ENCODE data around the gene UBR1.
A peak's percentile ranks its signal among the peaks of the same experiment; 100 is the strongest.

DNA sequence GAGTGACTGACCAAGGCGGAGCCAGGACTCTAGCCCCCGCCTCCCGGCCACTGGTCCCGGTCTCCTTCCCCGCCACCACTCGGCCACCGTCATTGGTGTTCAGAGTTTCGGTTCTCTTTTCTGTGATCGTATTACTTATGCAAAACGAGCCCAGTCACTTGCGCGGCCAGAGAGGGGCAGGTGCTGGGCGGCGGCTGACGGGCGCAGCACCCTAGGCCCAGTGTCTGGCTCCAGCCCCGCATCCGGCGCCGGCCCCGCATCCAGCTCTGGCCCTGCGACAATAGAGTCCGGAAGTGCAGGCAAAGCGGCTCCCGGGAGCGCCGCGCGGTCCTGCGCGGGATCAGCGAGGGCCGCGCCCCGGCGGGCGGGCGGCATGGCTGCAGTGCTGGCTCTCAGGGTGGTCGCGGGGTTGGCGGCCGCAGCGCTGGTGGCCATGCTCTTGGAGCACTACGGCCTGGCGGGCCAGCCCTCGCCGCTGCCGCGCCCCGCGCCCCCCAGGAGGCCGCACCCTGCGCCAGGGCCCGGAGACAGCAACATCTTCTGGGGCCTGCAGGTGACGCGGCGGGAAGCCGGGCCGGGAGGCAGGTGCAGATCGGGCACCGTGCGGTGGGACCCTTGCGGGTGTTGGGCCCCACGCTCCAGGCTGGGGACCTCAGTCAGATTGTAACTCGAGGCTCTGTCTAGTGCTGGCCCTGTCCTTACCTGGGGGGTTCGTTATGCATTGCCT, 27.8 kb upstream of the UBR1 start, which contains the start of gene TMEM62:
- TF ChIP-seq, protein P1, sequence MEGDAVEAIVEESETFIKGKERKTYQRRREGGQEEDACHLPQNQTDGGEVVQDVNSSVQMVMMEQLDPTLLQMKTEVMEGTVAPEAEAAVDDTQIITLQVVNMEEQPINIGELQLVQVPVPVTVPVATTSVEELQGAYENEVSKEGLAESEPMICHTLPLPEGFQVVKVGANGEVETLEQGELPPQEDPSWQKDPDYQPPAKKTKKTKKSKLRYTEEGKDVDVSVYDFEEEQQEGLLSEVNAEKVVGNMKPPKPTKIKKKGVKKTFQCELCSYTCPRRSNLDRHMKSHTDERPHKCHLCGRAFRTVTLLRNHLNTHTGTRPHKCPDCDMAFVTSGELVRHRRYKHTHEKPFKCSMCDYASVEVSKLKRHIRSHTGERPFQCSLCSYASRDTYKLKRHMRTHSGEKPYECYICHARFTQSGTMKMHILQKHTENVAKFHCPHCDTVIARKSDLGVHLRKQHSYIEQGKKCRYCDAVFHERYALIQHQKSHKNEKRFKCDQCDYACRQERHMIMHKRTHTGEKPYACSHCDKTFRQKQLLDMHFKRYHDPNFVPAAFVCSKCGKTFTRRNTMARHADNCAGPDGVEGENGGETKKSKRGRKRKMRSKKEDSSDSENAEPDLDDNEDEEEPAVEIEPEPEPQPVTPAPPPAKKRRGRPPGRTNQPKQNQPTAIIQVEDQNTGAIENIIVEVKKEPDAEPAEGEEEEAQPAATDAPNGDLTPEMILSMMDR (IDR thresholded peaks at IDR 0.05; ENCODE audit: poor library complexity, severe bottlenecking): peak; percentile 24
- no peak for TF ChIP-seq SMC3 (conservative IDR thresholded peaks at IDR 0.05; ENCODE audit: poor library complexity)
- TF ChIP-seq POLR2AphosphoS5 (IDR thresholded peaks at IDR 0.05): peak; percentile 2
- peak; percentile 18 for TF ChIP-seq RAD21 (conservative IDR thresholded peaks at IDR 0.05)
- no peak for TF ChIP-seq EZH2 (IDR thresholded peaks at IDR 0.05; ENCODE audit: borderline replicate concordance, insufficient read depth, low read length, poor library complexity, severe bottlenecking)
- TF ChIP-seq, protein P2, sequence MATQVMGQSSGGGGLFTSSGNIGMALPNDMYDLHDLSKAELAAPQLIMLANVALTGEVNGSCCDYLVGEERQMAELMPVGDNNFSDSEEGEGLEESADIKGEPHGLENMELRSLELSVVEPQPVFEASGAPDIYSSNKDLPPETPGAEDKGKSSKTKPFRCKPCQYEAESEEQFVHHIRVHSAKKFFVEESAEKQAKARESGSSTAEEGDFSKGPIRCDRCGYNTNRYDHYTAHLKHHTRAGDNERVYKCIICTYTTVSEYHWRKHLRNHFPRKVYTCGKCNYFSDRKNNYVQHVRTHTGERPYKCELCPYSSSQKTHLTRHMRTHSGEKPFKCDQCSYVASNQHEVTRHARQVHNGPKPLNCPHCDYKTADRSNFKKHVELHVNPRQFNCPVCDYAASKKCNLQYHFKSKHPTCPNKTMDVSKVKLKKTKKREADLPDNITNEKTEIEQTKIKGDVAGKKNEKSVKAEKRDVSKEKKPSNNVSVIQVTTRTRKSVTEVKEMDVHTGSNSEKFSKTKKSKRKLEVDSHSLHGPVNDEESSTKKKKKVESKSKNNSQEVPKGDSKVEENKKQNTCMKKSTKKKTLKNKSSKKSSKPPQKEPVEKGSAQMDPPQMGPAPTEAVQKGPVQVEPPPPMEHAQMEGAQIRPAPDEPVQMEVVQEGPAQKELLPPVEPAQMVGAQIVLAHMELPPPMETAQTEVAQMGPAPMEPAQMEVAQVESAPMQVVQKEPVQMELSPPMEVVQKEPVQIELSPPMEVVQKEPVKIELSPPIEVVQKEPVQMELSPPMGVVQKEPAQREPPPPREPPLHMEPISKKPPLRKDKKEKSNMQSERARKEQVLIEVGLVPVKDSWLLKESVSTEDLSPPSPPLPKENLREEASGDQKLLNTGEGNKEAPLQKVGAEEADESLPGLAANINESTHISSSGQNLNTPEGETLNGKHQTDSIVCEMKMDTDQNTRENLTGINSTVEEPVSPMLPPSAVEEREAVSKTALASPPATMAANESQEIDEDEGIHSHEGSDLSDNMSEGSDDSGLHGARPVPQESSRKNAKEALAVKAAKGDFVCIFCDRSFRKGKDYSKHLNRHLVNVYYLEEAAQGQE (IDR thresholded peaks at IDR 0.05; ENCODE audit: borderline replicate concordance): no peak
- TF ChIP-seq MXI1 (conservative IDR thresholded peaks at IDR 0.05; ENCODE audit: poor library complexity, severe bottlenecking): peak; percentile 52
- no peak for TF ChIP-seq EP300 (conservative IDR thresholded peaks at IDR 0.05; ENCODE audit: poor library complexity, severe bottlenecking)
- TF ChIP-seq TAF1 (IDR thresholded peaks at IDR 0.05; ENCODE audit: low read depth): no peak
